ENCODE measurements around the gene RPS18. TPM values are rescaled to one million over a fixed set of nuclear protein-coding genes. Genes with fewer than 3 reads are reported as not detected.
A peak's percentile ranks its signal among the peaks of the same experiment; 100 is the strongest.

Gene RPS18
- total RNA-seq, 1 experiment from 2014 or later, result 4,062 TPM

GRCh38 chr6:33286946-33287914 is 15.4 kb downstream of the RPS18 start:
- DNase-seq (ENCODE audit: low read depth, low spot score) (no peak), ATAC-seq (no peak)
- no TSS peak for BruUV-seq (replicated peaks)
- H4K20me1 ChIP-seq (ENCODE audit: insufficient read depth), result no peaks in the 10 kb centered on the region
- H3K27ac ChIP-seq (ENCODE audit: low read depth, low read length), result no peak overlapping the region
- H3K4me3 ChIP-seq (replicated peaks in 1 of 2; ENCODE audit: low read depth in 1 of 2, low read length in 2 of 2), result peak overlapping the region in 1 of 2 experiments; percentile 97; a peak in 1 of 4 replicates
- H2AFZ ChIP-seq (ENCODE audit: low read depth, low read length, poor library complexity, severe bottlenecking), result no peak overlapping the region
- H3K4me2 ChIP-seq (ENCODE audit: low read length), result peak overlapping the region; percentile 96
- ChIA-PET RAD21 (ENCODE audit: low non-redundant PET in 1 of 2, low total read pairs in 2 of 2, uncharacterized antibody in 2 of 2, unreplicated experiment in 2 of 2) (no interaction called here), CTCF (no interaction called here), POLR2A (no interaction called here)
- intact Hi-C loops (cut with micrococcal nuclease), result loop anchor here (5.0 kb wide), 1 partner anchor 105 kb away; the partner anchor contains the start of gene KIFC1
- H3K27me3 ChIP-seq (ENCODE audit: insufficient read depth, low read length), result no peaks in the 10 kb centered on the region
- H3K36me3 ChIP-seq (ENCODE audit: control insufficient read depth in 1 of 2, insufficient read depth in 2 of 2, low read length in 2 of 2), result peaks cover 33 to 47% of the 10 kb centered on the region in 2 experiments; a peak in 3 of 4 replicates
- H3K9ac ChIP-seq (ENCODE audit: low read length), result no peak overlapping the region; the same call in 1 of the 2 replicates
- no peaks in the 10 kb centered on the region for H3K9me3 ChIP-seq (ENCODE audit: control insufficient read depth in 1 of 2, insufficient read depth in 1 of 2, low read depth in 1 of 2, low read length in 2 of 2)
- H3K79me2 ChIP-seq (ENCODE audit: insufficient read depth, low read length), result peaks cover 55% of the 10 kb centered on the region
- H3K9me2 ChIP-seq (ENCODE audit: insufficient read depth), result no peaks in the 10 kb centered on the region
- no peak for TF ChIP-seq ZNF274 (IDR thresholded peaks at IDR 0.05; ENCODE audit: low read depth, low read length)
- no peak for TF ChIP-seq SP1 (IDR thresholded peaks at IDR 0.05; ENCODE audit: low read depth)
- TF ChIP-seq EGR1 (IDR thresholded peaks at IDR 0.05; ENCODE audit: low read depth), result no peak
- no peak for TF ChIP-seq RAD21 (IDR thresholded peaks at IDR 0.05; ENCODE audit: low read depth)
- no peak for TF ChIP-seq EZH2 (IDR thresholded peaks at IDR 0.05)
- TF ChIP-seq ZBTB33 (IDR thresholded peaks at IDR 0.05; ENCODE audit: extremely low read depth, insufficient replicate concordance, low read length), result no peak
- TF ChIP-seq MAX (IDR thresholded peaks at IDR 0.05), result no peak
- no peak for TF ChIP-seq FOSL1 (IDR thresholded peaks at IDR 0.05; ENCODE audit: low read depth)
- TF ChIP-seq EZH2phosphoT487 (IDR thresholded peaks at IDR 0.05; ENCODE audit: borderline replicate concordance), result no peak
- no peak for TF ChIP-seq SRF (IDR thresholded peaks at IDR 0.05; ENCODE audit: low read depth)
- TF ChIP-seq CTCF (IDR thresholded peaks at IDR 0.05 in 2 of 3, conservative IDR thresholded peaks at IDR 0.05 in 1 of 3; ENCODE audit: borderline replicate concordance in 1 of 3, insufficient read depth in 1 of 3, low read depth in 2 of 3, low read length in 2 of 3), result no peak
- no peak for TF ChIP-seq SIN3A (IDR thresholded peaks at IDR 0.05; ENCODE audit: low read depth)
- TF ChIP-seq TCF7L2 (IDR thresholded peaks at IDR 0.05; ENCODE audit: borderline replicate concordance, extremely low read depth, insufficient read depth, insufficient read length), result no peak
- TF ChIP-seq ATF3 (IDR thresholded peaks at IDR 0.05), result no peak
- TF ChIP-seq YY1 (IDR thresholded peaks at IDR 0.05; ENCODE audit: extremely low read depth, insufficient replicate concordance, low read depth, low read length), result no peak
- TF ChIP-seq POLR2AphosphoS5 (IDR thresholded peaks at IDR 0.05; ENCODE audit: low read depth, low read length), result no peak
- H3K4me1 ChIP-seq (ENCODE audit: control insufficient read depth in 1 of 2, insufficient read depth in 2 of 2, low read length in 2 of 2), result peaks cover 10 to 15% of the 10 kb centered on the region in 2 experiments
